ENCODE data around the gene NT5E.

NT5E gene

DNA sequence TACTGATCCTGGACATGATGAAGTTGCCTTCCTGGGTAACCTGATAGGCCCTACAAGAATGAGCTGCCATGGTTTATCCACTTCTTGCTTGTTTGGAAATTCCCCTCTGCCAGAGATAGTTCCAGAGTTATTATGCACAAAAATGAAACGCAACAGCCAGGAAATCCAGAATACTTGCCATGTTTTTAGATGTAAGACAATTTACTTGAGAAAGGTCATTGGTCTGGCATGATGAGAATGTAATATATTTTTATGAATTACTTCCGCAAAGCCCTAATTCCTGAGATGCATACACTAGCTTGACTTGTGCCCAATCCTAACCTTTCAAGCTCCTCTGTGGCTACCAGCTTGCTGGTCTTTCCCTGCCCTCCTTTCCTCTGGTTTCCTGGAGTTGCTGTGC lies 27.9 kb upstream of the NT5E start:
- DNase-seq (ENCODE audit: low read depth), result no peak

GRCh38 chr6:85422996-85423395 lies 26.9 kb upstream of the NT5E start:
- no peak for DNase-seq (ENCODE audit: low read depth)

GRCh38 chr6:85424981-85425380 lies 24.9 kb upstream of the NT5E start:
- no peak for DNase-seq (ENCODE audit: low read depth)

DNA sequence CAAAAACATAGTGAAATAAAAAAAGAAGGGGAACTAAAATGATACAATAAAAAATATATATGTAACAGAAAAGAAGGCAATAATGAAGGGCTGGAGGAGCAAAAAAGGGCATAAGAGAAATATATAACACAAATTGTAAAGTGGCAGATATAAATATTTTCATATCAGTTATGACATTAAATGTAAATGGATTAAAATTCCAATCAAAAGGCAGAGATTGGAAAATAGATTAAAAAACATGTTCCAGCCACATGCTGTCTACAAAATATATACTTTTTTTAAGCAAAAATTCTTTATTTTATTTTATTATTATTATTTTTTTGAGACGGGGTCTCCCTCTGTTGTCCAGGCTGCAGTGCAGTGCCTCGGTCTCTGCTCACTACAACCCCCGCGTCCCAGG lies 23.9 kb upstream of the NT5E start:
- DNase-seq (ENCODE audit: low read depth), result no peak

DNA sequence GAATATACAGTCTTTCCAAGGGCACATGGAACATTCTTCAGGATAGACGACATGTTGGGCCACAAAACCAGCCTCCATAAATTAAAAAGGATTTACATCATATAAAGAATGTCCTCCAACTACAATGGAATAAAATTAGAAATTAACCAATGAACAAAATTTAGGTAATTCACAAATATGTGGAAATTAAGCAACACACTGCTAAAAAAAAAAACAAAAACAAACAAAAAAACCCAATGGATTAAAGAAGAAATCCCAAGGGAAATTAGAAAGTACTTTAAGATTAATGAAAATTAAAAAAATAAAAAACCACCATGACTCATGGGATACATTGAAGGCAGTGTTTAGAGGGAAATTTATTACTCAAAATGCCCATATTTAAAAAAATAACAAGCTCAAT lies 21.4 kb upstream of the NT5E start:
- no peak for DNase-seq (ENCODE audit: low read depth)

- DNase-seq (ENCODE audit: low read depth), result no peak
Observed at GRCh38 chr6:85429346-85429745, 20.5 kb upstream of the NT5E start.

DNA sequence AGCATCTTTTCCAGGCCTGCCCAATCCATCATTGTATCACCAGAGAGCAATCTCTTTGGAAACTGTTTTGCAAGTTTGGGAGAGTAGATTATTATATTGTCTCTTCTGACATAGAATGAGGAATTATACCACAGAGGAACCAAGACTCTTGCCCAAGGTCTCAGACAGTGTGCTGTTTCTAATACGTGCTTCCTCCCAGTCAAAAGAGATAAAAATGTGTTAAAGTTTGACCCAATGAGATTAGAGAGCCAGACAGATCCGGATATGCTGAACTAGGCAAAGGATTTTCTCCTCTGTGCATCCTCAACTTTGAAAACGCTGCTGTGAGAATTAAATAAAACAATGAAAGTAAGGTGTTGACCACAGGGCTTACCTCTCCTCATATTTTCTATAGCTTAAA lies 18.6 kb upstream of the NT5E start:
- no peak for DNase-seq (ENCODE audit: low read depth)

GRCh38 chr6:85432554-85432953 lies 17.3 kb upstream of the NT5E start:
- DNase-seq (ENCODE audit: low read depth), result no peak

- no peak for DNase-seq (ENCODE audit: low read depth)
Observed at GRCh38 chr6:85435851-85436250, 14.0 kb upstream of the NT5E start.

GRCh38 chr6:85436411-85436810 lies 13.5 kb upstream of the NT5E start:
- no peak for DNase-seq (ENCODE audit: low read depth)

- DNase-seq (ENCODE audit: low read depth), result no peak
Observed at GRCh38 chr6:85436939-85437495, 12.9 kb upstream of the NT5E start.

DNA sequence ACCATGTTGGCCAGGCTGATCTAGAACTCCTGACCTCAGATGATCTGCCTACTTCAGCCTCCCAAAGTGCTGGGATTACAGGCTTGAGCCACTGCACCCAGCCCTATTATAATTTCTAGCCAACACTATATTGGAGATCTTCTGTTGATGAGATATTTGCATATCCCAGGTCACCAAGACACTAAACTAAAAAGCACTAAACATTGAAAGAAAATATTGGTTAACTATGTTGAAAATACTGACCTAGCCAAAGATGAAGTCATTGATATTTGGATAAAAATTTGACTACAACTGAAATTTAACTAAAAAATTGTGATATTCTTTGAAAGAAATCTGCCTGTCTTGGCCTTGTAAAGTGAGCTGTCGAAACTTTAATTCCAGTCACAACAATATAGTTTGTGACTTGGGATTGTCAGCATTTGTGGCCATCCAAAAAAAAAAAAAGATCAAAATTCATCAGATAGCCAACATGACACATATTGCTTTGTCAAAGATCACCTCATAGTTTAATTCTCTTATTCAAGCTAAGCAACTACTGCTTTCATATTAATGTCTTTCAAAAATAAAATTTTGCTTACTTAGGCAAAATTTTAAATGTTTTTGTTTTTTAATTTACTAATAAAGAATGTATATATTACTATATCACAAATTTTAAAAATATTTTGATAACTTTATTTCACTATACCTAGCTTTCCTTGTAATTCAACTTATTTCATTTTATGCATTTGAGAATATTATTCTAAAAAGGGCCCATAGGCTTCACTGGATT lies 6.3 kb upstream of the NT5E start:
- no peak for DNase-seq (ENCODE audit: low read depth)

GRCh38 chr6:85449388-85449817 lies 480 bp upstream of the NT5E start:
- DNase-seq (ENCODE audit: low read depth), result peak; percentile 43

GRCh38 chr6:85451565-85452306 lies 1.9 kb downstream of the NT5E start:
- DNase-seq (ENCODE audit: low read depth), result no peak

DNA sequence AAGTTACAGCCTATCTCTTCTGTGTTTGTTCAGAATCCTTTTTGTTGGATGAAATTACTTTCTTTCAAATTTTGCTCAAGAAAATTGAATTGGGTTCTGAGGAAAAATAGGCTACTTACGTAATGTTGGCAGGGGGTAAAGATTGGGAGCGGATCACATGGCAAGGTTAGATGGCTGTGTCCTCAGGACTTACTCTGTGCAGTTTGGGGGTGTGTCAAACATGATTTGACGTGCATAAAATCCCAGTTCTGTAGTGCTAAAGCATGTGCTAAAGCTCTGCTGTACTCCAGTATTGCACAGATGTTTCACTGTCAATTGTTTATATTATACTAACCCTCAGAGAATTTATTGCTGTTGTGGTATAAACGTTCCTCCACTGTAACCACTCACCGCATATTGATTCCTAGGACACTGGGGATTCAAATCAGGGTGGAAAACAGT lies 2.6 kb downstream of the NT5E start:
- DNase-seq (ENCODE audit: low read depth), result no peak

GRCh38 chr6:85453052-85453451 lies 3.2 kb downstream of the NT5E start:
- no peak for DNase-seq (ENCODE audit: low read depth)

GRCh38 chr6:85453490-85453889 lies 3.6 kb downstream of the NT5E start:
- no peak for DNase-seq (ENCODE audit: low read depth)

GRCh38 chr6:85455471-85456026 lies 5.7 kb downstream of the NT5E start:
- no peak for DNase-seq (ENCODE audit: low read depth)

DNA sequence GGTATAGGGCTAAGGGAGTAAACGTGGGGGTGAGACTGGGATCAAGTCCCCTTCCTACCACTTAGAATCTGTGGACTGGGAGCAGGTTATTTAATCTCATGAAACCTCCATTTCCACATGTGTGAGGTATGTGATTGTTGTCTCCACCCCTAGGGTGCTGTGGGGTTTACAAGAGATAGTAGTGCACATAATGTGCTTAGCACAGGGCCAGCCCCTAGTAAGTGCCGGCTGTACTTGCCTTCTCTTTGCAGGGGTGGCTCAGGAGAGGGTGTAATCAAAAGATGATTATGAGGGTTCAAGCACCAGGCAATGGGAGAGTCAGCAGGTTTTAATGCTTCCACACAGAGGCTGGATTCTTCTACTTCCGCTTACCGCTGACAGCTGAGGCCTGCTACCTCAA lies 6.9 kb downstream of the NT5E start:
- DNase-seq (ENCODE audit: low read depth), result no peak

DNA sequence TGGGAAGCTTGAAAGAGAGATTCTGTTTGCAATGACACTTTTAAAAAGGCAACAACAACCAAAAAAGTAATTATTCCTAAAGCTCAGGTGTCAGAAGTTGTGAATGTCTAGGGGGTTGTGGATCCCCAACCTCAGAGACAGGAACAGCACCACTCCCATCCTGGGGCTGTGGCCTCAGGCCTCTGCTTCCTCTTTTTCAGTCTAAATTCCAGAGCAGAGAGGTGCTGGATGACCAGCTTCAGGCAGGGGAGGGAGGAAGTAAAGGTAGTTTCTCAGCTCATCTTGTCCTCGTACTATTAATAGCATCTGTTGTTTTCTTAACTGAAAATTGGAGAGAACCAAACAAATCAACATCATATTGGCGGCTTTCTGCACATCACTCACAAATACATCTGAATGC lies 8.3 kb downstream of the NT5E start:
- no peak for DNase-seq (ENCODE audit: low read depth)

DNA sequence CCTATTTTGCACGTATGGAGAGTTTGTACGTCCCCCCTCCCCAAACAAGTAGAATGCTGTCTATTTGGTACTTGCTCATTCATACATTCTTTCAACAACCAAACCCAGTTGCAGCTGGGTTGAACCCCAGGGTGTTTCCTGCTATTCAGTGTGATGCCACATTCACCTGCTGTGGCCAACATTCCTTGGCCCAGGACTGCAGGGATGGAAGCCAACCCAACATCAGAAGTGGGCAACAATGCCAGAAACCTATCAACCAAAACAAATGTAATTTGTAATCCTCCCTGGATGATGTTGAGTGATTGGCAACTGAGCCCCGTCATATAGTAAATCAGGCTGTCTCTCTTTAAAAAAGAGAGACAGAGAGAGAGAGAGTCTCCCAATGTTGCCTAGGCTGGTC lies 8.9 kb downstream of the NT5E start:
- no peak for DNase-seq (ENCODE audit: low read depth)

DNA sequence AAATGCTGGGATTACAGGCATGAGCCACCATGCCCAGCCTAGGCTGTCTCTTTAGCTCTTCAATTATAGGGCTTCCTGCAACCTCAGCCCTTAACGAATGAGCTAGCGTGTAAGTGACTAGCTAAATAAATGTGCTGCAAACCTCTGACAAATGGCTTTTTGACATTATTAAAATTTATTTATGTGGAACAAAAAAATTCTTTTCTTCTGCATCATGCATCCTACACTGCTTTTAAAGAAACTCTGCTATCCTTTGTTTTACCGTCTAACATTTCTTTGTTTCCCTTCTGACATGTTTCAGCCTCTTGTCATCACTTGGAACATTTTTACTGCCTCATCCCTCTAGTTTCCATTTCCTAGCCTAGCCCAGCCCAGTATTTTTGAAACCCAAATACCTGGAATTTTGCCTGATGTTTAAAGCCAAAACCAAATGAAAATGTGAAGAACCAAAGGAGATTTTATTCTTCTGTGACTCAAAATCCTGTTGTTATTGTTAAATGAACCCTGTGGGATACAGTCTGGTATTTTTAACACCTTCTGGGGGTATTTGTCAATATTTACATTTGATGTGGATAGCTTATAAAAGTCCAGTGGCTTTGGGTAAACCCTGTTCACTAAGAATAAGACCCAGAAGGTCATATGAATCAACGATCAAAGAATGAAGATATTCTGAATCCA lies 9.5 kb downstream of the NT5E start:
- no peak for DNase-seq (ENCODE audit: low read depth)

Measured in stimulated activated CD8-positive, alpha-beta memory T cell treated with anti-CD3 and anti-CD28 coated beads, Interleukin-4, amount 100 ng/mL, for 24 hours (primary cell).